HepG2 (cell line): ENCODE data around the gene COA5. TPM values are rescaled to one million over a fixed set of nuclear protein-coding genes. Genes with fewer than 3 reads are reported as not detected.

Experiments
- ATF5 ChIP-seq: sonication (generic); formaldehyde crosslinking; IDR thresholded peaks from 2 replicates; pipeline ENCODE4 v1.4.0; 2020; ENCODE audit warnings: mild to moderate bottlenecking, low read depth, missing genetic modification reagents
- CREB1 ChIP-seq, 2 experiments: fragments of 450-650 bp in 1 of 2; IDR thresholded peaks; 2 replicates each; pipeline ENCODE4 v1.6.1; 2016 to 2017; ENCODE audit warnings: control low read depth in 1 of 2, mild to moderate bottlenecking in 1 of 2, missing compliant biosample characterization in 1 of 2, missing genetic modification characterization in 1 of 2
- EZH2 ChIP-seq: conservative IDR thresholded peaks from 2 replicates; pipeline ENCODE4 v1.6.1; 2012; ENCODE audit warnings: mild to moderate bottlenecking, low read depth, low read length, moderate library complexity
- FOXC1 ChIP-seq: sonication (generic); formaldehyde crosslinking; IDR thresholded peaks from 2 replicates; pipeline ENCODE4 v1.8.0; 2022; ENCODE audit warnings: mild to moderate bottlenecking, missing genetic modification reagents, borderline replicate concordance
- HMGXB4 ChIP-seq, 2 experiments: sonication (generic) in 1 of 2; formaldehyde crosslinking in 1 of 2; IDR thresholded peaks; 2 replicates each; pipeline versions ENCODE4 v1.4.0 to v1.6.1; 2018 to 2020; ENCODE audit warnings: missing genetic modification reagents in 2 of 2, borderline replicate concordance in 1 of 2, low read depth in 1 of 2, mild to moderate bottlenecking in 1 of 2, missing biosample characterization in 1 of 2
- KDM2A ChIP-seq: sonication (generic); formaldehyde crosslinking; IDR thresholded peaks from 2 replicates; pipeline ENCODE4 v1.4.0; 2020; ENCODE audit warnings: low read depth, missing genetic modification reagents, borderline replicate concordance
- MIXL1 ChIP-seq: IDR thresholded peaks from 2 replicates; pipeline ENCODE4 v1.6.1; 2016
- MLX ChIP-seq: IDR thresholded peaks from 2 replicates; pipeline ENCODE4 v1.6.1; 2016
- NFE2 ChIP-seq: sonication (generic); formaldehyde crosslinking; IDR thresholded peaks from 2 replicates; pipeline ENCODE4 v1.4.0; 2020; ENCODE audit warnings: missing genetic modification reagents
- NRL ChIP-seq: sonication (generic); formaldehyde crosslinking; IDR thresholded peaks from 2 replicates; pipeline ENCODE4 v1.5.0; 2020; ENCODE audit warnings: missing genetic modification reagents, mild to moderate bottlenecking, moderate library complexity, borderline replicate concordance
- PLRG1 ChIP-seq: fragments of 450-650 bp; conservative IDR thresholded peaks from 2 replicates; pipeline ENCODE4 v1.6.1; 2016
- RBM22 ChIP-seq: fragments of 200-400 bp; formaldehyde crosslinking; optimal IDR thresholded peaks from 2 replicates; pipeline ENCODE3; 2017; ENCODE audit warnings: mild to moderate bottlenecking, low read length, moderate library complexity
- RCOR2 ChIP-seq: IDR thresholded peaks from 2 replicates; pipeline ENCODE4 v1.6.1; 2016; ENCODE audit warnings: missing biosample characterization, missing genetic modification reagents
- ZBTB34 ChIP-seq: sonication (generic); formaldehyde crosslinking; IDR thresholded peaks from 2 replicates; pipeline ENCODE4 v1.8.0; 2022; ENCODE audit warnings: mild to moderate bottlenecking, missing genetic modification reagents
- ZFP90 ChIP-seq: sonication (generic); formaldehyde crosslinking; IDR thresholded peaks from 2 replicates; pipeline ENCODE4 v1.8.0; 2022; ENCODE audit warnings: missing genetic modification reagents, mild to moderate bottlenecking, inconsistent platforms, borderline replicate concordance
- ZNF136 ChIP-seq: sonication (generic); formaldehyde crosslinking; IDR thresholded peaks from 2 replicates; pipeline ENCODE4 v1.8.1; 2022; ENCODE audit warnings: low read depth, mild to moderate bottlenecking, moderate library complexity, missing genetic modification reagents
- ZNF3 ChIP-seq: IDR thresholded peaks from 2 replicates; pipeline ENCODE4 v1.7.0; 2017; ENCODE audit warnings: inconsistent platforms
- ZNF484 ChIP-seq: sonication (generic); formaldehyde crosslinking; IDR thresholded peaks from 2 replicates; pipeline ENCODE4 v1.5.1; 2020; ENCODE audit warnings: mild to moderate bottlenecking, low read depth, missing genetic modification reagents, borderline replicate concordance
- ZNF562 ChIP-seq: sonication (generic); formaldehyde crosslinking; IDR thresholded peaks from 2 replicates; pipeline ENCODE4 v1.8.0; 2022; ENCODE audit warnings: missing genetic modification reagents, borderline replicate concordance
- ZNF672 ChIP-seq: sonication (generic); formaldehyde crosslinking; IDR thresholded peaks from 2 replicates; pipeline ENCODE4 v1.8.1; 2022; ENCODE audit warnings: missing genetic modification reagents
- ZNF780A ChIP-seq: sonication (generic); formaldehyde crosslinking; IDR thresholded peaks from 2 replicates; pipeline ENCODE4 v1.8.0; 2022; ENCODE audit warnings: mild to moderate bottlenecking, missing genetic modification reagents, moderate library complexity
- ZNF839 ChIP-seq: sonication (generic); formaldehyde crosslinking; IDR thresholded peaks from 2 replicates; pipeline ENCODE4 v1.4.0; 2020; ENCODE audit warnings: missing genetic modification reagents, mild to moderate bottlenecking, borderline replicate concordance
- polyA plus RNA-seq, 8 experiments: library from polyadenylated mRNA; depleted of rRNA in 3 of 8; stranded (reverse) in 7 of 8; unstranded in 1 of 8; fragments of >200 nt; fragmentation: Illumina TruSeq in 4 of 8; extraction: Trizol in 4 of 8; gene quantifications; 2 replicates each; pipeline versions ENCODE4 v1.2.1 to v1.2.3, GENCODE V29; 2011 to 2016; ENCODE audit warnings: low read depth in 4 of 8, missing spikeins in 1 of 8, mixed read lengths in 1 of 8; ENCODE audit not compliant: insufficient read depth in 1 of 8
- total RNA-seq, 5 experiments: library from RNA; depleted of rRNA; stranded (reverse); fragments of >200 nt; fragmentation: Illumina TruSeq; extraction: Trizol; gene quantifications; 2 replicates each; pipeline ENCODE4 v1.2.3, GENCODE V29; 2016; ENCODE audit warnings: low read depth in 1 of 5

The COA5 gene
- total and polyA plus RNA-seq, 2 of the 13 experiments (the other 11 are each of a cell fraction or from before 2014, with no cell fraction given), result 43.6 to 64.5 TPM

- TF ChIP-seq CREB1 (IDR thresholded peaks at IDR 0.05) (no peak), CREB1 (CRISPR knock-in tag; IDR thresholded peaks at IDR 0.05) (no peak), ZBTB34 (CRISPR knock-in tag) (no peak), MLX (CRISPR knock-in tag) (no peak), ZNF839 (CRISPR knock-in tag) (no peak), RBM22 (no peak), ZNF562 (CRISPR knock-in tag) (no peak), ZFP90 (CRISPR knock-in tag) (no peak), PLRG1 (no peak), ZNF484 (CRISPR knock-in tag) (no peak), FOXC1 (CRISPR knock-in tag) (no peak), EZH2 (no peak), HMGXB4 (CRISPR knock-in tag; IDR thresholded peaks at IDR 0.05; ENCODE audit: borderline replicate concordance in 1 of 2, low read depth in 1 of 2) (peak in 1 of 2 experiments; percentile 56; a peak in 1 of 4 replicates), ZNF136 (CRISPR knock-in tag) (no peak), ZNF672 (CRISPR knock-in tag) (no peak), ZNF780A (no peak; the same call in 1 of the 2 replicates), ATF5 (CRISPR knock-in tag) (no peak), NFE2 (CRISPR knock-in tag) (no peak), KDM2A (CRISPR knock-in tag) (peak; percentile 56; the same call in 1 of the 2 replicates), MIXL1 (CRISPR knock-in tag) (no peak), RCOR2 (CRISPR knock-in tag) (no peak), NRL (CRISPR knock-in tag) (no peak), ZNF3 (CRISPR knock-in tag) (no peak)
Measured at GRCh38 chr2:98569197-98569793, 39.0 kb downstream of the COA5 start (continued).
